HG02588 (cell line): ENCODE data around the gene FAF2.

ENCODE experiments used
- ATAC-seq: cut with Tn5 transposase; IDR thresholded peaks from one replicate; pipeline ENCODE4 v1.9.1; 2021; ENCODE audit warnings: mild to moderate bottlenecking, moderate library complexity; ENCODE audit not compliant: unreplicated experiment

The FAF2 gene

GRCh38 chr5:176500511-176500910, 52.3 kb downstream of the FAF2 start:
- no peak for ATAC-seq

GRCh38 chr5:176501333-176501732, 53.1 kb downstream of the FAF2 start:
- ATAC-seq: no peak

DNA sequence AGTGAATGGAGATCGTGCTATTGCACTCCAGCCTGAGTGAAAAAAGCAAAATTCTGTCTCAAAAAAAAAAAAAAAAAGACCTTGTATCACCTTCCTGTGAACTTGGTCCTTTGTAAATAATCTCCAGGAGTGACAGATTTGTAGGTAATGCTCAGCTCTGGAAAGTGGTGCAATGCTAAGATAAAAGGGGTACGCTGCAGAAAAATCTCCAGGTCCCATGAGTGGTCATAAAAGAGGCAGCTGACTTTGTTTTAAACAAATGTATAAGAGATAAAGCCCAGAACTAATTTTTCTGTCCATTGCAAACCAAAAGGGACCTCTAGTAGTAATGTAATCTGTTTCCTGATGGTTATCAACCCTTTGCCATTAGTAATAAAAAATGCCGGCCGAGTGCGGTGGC, 55.3 kb downstream of the FAF2 start:
- ATAC-seq: no peak

DNA sequence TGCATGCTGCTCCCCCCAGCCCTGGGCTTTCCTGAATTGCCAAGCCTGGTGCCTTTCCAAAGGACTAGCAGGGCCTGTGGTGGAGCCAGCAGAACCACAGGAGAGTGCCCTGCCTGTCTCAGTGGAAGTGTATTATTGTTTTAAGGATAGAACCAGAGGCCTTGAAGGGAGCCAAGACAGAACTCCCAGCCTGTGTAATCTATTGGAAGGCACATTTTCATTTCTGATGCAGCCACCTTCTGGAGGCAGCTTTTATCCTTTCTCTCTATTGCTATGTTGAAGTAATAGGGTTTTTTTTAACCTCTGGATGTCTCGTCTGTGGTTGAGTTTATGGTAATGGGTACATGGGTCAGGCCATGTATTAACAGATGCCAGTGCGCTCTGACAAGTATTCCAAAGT, 59.7 kb downstream of the FAF2 start:
- ATAC-seq: no peak

DNA sequence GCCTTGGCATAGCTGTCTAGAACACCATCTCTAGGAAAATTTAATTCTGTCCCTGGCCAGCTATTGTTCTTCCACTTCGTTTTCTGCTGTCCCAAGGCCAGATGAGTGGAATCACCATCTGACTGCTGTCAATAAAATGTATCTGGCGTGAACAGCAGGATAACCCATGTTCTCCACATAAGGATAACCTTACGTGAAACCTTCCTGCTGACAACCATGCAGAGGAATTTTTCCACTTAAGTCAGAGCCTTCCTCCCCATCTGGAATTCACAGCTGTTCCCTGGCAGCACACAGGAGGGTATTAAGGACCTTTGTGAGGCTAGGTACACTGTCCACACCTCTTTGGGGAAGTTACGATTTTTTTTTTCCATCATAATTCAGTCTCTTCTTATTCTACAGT, 60.4 kb downstream of the FAF2 start:
- no peak for ATAC-seq

DNA sequence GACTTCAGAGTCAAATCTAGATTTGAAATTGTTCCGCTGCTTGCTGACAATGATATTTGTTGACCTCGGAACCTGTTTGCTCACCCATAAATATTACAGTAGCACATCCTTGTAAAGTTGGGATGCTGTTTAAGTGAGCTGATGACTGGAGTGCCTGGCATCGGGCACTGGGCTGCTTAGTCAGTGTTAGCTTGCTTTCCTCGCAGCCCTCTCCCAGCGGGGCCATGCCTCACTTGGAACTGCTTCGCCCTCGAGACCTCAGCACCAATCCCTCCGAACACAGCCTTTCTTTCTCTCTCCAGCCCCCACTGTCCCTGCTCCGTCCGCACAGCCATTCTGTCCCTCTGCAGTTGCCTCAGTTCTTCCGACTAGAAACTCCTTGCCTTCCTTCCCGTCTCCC, 65.6 kb downstream of the FAF2 start:
- no peak for ATAC-seq

- no peak for ATAC-seq
Measured at GRCh38 chr5:176514244-176514950, 66.2 kb downstream of the FAF2 start.

GRCh38 chr5:176515396-176515795, 67.2 kb downstream of the FAF2 start:
- no peak for ATAC-seq

- ATAC-seq: no peak
Measured at GRCh38 chr5:176517053-176517661, 69.0 kb downstream of the FAF2 start.

DNA sequence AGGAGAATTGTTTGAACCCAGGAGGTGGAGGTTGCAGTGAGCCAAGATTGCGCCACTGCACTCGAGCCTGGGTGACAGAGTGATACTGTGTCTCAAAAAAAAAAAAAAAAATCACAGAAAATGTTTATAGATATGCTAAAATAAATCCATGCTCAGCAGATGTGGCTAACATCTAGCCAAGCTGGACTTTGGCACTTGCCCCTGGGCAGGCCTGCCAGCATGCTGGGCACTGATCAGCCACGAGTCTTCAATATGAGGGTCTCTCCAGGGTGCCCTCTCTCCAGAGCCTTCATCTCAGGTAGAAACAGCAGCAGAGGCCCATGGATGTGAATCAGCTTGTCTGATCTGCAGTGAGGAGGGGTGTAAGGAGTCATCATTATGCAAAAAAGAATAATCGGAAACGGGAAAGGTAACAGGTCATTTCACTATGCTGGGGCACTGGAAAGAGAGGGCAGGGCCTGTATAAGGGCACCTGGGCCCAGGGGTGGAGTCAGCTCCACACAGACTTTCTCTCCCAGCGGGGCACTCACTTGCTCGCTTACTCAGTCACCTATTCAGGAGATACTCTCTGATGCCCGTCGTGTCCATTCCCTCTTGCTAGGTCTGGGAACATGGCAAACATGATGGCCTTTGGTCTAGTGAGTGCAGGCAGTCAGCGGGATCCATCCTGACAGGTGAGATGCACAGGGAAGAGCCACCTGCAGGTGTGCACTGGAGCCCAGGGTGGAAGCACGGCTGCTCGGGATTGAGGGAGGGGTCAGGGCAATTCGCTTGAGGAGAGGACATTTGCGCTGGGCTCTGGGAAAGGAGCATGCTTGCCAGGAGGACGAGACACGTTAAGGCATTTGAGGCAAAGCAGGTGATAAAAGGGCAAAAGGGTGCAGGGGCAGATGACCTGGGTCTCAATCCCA, 71.9 kb downstream of the FAF2 start:
- no peak for ATAC-seq

DNA sequence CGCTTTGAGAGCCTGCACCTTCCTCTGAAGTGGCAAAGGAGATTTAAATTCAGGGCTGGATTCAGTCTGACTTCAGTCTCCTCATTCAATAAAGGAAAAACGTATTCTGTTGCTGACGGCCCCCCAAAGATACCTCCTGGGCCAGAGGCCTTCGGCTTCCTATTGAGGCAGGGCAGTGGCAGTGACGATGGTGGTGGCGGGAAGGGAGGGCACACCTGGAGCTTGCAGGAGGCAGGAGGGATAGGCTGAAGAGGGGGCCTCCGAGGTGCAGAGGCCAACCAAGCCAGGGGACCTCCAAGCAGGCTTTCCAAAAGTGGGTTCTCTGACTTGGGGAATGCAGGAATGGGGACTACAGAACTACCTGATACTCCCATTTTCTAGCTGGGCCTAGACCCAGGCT, 73.1 kb downstream of the FAF2 start:
- no peak for ATAC-seq

- ATAC-seq: no peak
Measured at GRCh38 chr5:176521699-176522263, 73.6 kb downstream of the FAF2 start.

DNA sequence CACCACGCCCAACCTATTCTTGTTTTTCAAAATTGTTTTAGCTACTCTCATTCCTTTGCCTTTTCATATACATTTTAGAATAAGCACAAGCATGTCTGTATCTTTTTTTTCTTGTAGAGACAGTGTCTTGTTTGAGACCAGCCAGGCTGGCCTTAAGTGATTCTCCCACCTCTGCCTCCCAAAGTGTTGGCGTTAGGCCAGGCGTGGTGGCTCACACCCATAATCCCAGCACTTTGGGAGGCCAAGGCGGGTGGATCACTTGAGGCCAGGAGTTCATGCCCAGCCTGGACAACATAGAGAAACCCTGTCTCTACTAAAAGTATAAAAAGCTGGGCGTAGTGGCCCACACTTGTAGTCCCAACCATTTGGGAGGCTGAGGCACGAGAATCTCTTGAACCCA, 76.0 kb downstream of the FAF2 start:
- ATAC-seq: no peak

- ATAC-seq: no peak
Measured at GRCh38 chr5:176524987-176525386, 76.8 kb downstream of the FAF2 start.

DNA sequence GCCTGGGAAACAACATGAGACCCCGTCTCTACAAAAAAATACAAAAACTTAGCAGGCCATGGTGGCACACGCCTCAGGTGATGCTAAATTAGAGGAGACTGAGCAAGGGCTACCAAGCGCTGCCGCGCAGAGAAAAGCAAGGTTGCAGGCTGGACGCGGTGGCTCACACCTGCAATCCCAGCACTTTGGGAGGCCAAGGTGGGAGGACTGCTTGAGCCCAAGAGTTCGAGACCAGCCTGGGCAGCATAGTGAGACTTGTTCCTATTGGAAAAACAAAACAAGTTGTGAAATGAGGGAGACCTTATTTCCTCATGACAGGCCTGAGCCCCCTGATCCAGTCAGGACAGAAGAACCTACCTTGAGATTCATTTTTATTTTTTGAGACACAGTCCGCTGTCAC, 77.5 kb downstream of the FAF2 start:
- no peak for ATAC-seq

DNA sequence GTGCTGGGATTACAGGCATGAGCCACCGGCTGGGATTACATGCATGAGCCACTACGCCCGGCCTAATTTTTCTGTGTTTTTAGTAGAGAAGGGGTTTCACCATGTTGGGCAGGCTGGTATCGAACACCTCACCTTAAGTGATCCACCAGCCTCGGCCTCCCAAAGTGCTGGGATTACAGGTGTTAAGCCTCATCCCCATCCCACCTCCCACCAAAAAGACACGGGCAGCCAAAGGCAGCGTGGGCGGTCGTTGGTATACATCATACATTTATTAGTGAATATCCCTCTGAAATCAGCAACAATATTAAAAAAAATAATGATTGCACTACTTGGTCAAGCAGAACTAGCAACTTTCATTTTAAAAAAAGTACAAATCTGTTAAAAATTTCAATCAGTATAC, 78.3 kb downstream of the FAF2 start:
- ATAC-seq: no peak

DNA sequence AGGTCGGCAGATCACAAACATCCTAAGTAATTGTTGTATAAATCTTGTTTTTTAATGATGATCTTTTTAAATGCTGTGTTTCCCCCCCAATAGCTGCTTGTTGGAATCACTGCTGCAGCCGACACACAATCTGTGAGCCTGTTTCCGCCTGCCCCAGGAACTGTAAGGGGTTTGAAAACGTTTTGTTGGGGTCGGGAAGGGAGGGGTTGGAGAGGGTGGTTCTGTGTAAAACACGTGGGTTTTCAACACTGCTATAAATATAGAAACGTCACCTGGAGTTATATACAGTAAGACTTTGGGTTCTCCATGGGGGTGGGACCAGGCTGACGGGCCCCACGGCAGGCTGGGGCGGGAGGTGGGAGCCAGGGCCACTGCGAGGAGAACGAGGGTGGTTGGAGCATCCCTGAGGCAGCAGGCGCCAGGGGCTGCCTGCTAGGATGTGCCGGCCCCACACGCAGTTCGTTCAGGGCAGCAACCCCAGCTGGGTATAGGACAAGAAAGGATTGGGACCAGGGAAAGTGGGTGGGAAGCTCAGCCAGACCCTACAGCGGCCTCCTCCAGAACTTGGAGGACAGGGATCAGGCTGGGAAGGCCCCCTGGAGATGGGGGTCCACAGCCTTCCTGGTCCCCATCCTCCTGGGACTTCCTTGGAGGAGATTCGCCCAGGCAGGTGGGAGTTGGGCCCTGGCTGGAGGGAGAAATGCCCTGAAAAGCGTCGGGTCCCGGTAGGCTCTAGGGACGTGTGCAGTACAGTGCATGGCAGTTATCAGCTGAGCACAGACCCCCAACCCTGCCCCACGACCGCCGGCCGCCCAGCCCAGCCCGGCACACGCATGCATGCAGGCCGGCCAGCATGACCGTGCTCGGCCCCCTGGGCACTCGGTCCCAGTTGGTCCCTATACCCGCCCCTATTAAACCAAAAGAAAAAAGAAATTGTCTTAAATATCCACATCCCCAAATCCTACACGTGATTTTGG, 79.3 kb downstream of the FAF2 start:
- ATAC-seq: no peak

DNA sequence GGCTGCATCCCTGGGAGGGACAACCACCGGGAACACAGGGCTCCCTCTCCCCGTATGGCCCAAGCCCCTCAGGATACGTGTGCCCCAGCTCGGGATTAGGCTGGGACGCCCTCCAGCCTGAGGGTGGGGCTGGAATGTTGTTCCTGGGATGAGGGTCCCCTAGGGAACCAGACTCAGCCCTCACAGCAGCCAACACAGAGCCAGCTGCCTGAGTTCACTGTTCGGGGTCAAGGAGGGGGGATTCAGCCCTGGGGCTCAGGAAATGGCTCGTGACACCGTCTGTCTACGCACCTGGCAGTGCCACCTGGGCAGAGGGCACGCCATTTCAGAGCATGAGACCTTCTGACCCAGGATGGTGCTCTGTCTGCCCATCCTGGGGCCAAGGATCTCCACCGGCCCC, 80.1 kb downstream of the FAF2 start:
- ATAC-seq: no peak

GRCh38 chr5:176528761-176529115, 80.6 kb downstream of the FAF2 start:
- no peak for ATAC-seq

DNA sequence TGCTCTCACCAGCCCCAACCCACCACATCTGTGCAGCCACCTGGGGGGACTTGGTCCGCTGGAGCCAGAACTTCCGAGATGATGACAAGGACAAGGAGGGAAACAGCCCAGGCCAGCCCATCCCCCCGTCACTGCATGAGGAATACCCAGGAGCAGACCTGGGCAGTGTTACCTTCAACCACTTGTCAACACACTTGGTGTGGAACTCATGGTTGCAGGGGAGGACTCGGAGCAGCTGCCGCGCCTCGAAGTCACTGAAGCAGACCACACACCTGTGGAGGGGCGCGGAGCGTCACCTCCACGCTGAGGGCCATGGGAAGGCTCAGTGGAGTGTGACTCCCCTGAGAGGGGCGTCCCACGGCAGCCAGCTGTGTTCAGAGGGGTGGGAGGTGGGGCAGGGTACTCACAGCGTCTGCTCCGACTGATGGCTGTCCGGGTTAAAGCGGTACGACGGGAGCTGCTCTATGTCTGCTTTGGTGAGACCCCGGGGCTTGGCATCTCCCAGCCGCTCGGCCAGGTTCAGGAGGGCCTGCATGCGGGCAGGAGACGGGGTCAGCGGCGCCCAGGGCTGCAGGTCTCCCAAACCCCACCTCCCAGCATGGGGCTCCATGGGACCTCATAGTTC, 81.0 kb downstream of the FAF2 start:
- ATAC-seq: no peak
